Natural killer cell (primary cell): Measurements from ENCODE around the gene DPH3. TPM values are rescaled to one million over a fixed set of nuclear protein-coding genes. Genes with fewer than 3 reads are reported as not detected.

Source experiments
- ATAC-seq, 3 donors: fragments of 150-1000 bp in 2 of 3; fragments of 200-7000 bp in 1 of 3; cut with Tn5 transposase; 1 replicate in 1 of 3; 2 replicates in 2 of 3; pipeline ENCODE4 v1.10.0; 2021; ENCODE audit warnings: mild to moderate bottlenecking in 2 of 3, moderate library complexity in 2 of 3
- DNase-seq, 2 donors: peaks; one replicate each; pipeline versions ENCODE4 v3.0.0 to v3.0.0-alpha.2; 2013 to 2021; ENCODE audit warnings: mixed read lengths in 1 of 2
- H3K27ac ChIP-seq: one replicate; pipeline ENCODE4 v1.5.1; 2013; ENCODE audit warnings: mild to moderate bottlenecking, low read length
- H3K27me3 ChIP-seq: one replicate; pipeline ENCODE4 v1.6.1; 2013; ENCODE audit warnings: low read length; ENCODE audit not compliant: control insufficient read depth, insufficient read depth
- H3K36me3 ChIP-seq: one replicate; pipeline ENCODE4 v1.6.1; 2013; ENCODE audit warnings: low read length; ENCODE audit not compliant: control insufficient read depth, insufficient read depth
- H3K4me1 ChIP-seq: one replicate; pipeline ENCODE4 v1.6.1; 2013; ENCODE audit warnings: low read length; ENCODE audit not compliant: control insufficient read depth, insufficient read depth
- H3K4me3 ChIP-seq: one replicate; pipeline ENCODE4 v1.5.1; 2013; ENCODE audit warnings: low read length
- H3K9me3 ChIP-seq: one replicate; pipeline ENCODE4 v1.6.1; 2013; ENCODE audit warnings: low read length; ENCODE audit not compliant: control insufficient read depth, insufficient read depth
- H3K27ac Mint-ChIP-seq, 2 donors: one replicate each; pipeline ENCODE4 v1.8.0; 2022; ENCODE audit warnings: mild to moderate bottlenecking in 2 of 2, mixed read lengths in 2 of 2, moderate library complexity in 1 of 2
- H3K27me3 Mint-ChIP-seq, 2 donors: one replicate each; pipeline ENCODE4 v1.8.0; 2022; ENCODE audit warnings: low read depth in 2 of 2, mixed read lengths in 2 of 2
- H3K36me3 Mint-ChIP-seq: one replicate; pipeline ENCODE4 v1.8.0; 2022; ENCODE audit warnings: mixed read lengths
- H3K4me1 Mint-ChIP-seq, 2 donors: one replicate each; pipeline ENCODE4 v1.8.0; 2022; ENCODE audit warnings: mixed read lengths in 2 of 2
- H3K4me3 Mint-ChIP-seq: one replicate; pipeline ENCODE4 v1.8.0; 2022; ENCODE audit warnings: mild to moderate bottlenecking, moderate library complexity, mixed read lengths
- H3K9me3 Mint-ChIP-seq, 2 donors: one replicate each; pipeline ENCODE4 v1.8.0; 2022; ENCODE audit warnings: mixed read lengths in 2 of 2
- CTCF ChIP-seq: fragments of 200-600 bp; IDR thresholded peaks from one replicate; pipeline ENCODE4 v1.8.0; 2022; ENCODE audit warnings: antibody characterized with exemption
- WGBS: methylation state at CpG from one replicate; pipeline ENCODE4 v1.1.7; 2013; ENCODE audit warnings: missing lambda C conversion rate; ENCODE audit not compliant: insufficient coverage; 5-methylcytosine and 5-hydroxymethylcytosine counted together
- intact Hi-C: fragments of 100-400 bp; cut with micrococcal nuclease; formaldehyde crosslinking; loops from one replicate; pipeline ENCODE4 v1.14.2; 2022
- total RNA-seq, 4 donors: library from RNA; stranded (reverse); fragments of 120-200 nt in 1 of 4; gene quantifications; one replicate each; pipeline versions ENCODE4 v1.2.3 to v1.2.4, GENCODE V29; 2013 to 2022

The DPH3 gene
- total RNA-seq, 3 donors from 2014 or later (not counting 1 experiment from before 2014, with no cell fraction given), result 20.4 to 27.3 (median 22.8) TPM

DNA sequence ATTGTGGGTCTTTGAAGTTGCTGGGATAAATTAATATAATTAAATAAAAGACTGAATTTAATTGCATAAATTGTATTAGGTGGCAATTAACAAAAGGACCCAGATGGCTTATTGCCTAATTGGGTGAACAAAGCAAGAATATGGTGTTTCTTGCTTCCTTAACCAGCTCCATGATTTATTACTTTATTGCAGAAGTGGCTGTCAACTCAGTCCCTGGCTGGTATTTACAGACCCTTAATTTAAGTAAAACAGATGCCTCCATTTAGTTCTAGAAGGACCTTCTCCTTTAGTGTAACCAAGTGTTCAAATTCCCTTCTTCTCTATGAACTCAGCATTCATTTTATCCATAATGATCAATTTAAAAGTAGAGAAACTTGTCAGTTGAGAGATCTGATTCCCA is 35.1 kb downstream of the DPH3 start:
- H3K4me3 Mint-ChIP-seq, result no peak overlapping the region
- H3K36me3 Mint-ChIP-seq, result no peaks in the 10 kb centered on the region

DNA sequence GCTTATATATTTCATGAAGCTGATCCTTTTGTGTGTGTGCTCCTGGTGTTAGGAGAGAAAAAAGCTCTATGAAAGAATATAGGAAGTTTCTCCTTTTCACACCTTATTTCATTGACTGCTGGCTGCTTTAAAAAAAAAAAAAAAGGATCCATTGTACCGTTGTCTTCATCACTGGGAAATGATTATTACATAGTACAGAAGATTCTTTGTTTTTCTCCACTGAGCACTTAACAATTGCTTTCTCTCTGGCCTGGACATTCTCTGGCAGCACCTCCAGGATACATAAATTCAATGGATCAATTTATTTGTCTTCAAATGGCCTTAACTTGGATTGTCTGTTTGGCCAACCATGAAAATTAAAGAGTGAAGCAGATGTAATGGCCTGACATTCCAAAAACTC is 37.2 kb downstream of the DPH3 start:
- Mint-ChIP-seq H3K36me3 (no peaks in the 10 kb centered on the region), H3K9me3 (no peaks in the 10 kb centered on the region), H3K4me3 (no peak overlapping the region), H3K27ac (no peak overlapping the region), H3K4me1 (no peaks in the 10 kb centered on the region), H3K27me3 (peaks cover 0 to 5% of the 10 kb centered on the region in 2 donors)
- H3K4me3 ChIP-seq, result no peak overlapping the region
- H3K27ac ChIP-seq, result no peak overlapping the region
- WGBS, result no CpG with 5 or more reads among the region's 1 CpG
- no peaks in the 10 kb centered on the region for H3K27me3 ChIP-seq
- no peak for ATAC-seq
- intact Hi-C loops, result no loop called here
- TF ChIP-seq CTCF, result no peak
- no peaks in the 10 kb centered on the region for H3K36me3 ChIP-seq
- H3K9me3 ChIP-seq, result no peaks in the 10 kb centered on the region
- DNase-seq, result no peak
- no peaks in the 10 kb centered on the region for H3K4me1 ChIP-seq

More for the DNA sequence above, 35.1 kb downstream of the DPH3 start:
- Mint-ChIP-seq H3K27ac (no peak overlapping the region), H3K27me3 (peaks cover 0 to 13% of the 10 kb centered on the region in 2 donors), H3K9me3 (no peaks in the 10 kb centered on the region), H3K4me1 (no peaks in the 10 kb centered on the region)
- Histone ChIP-seq H3K36me3 (no peaks in the 10 kb centered on the region), H3K27me3 (no peaks in the 10 kb centered on the region), H3K27ac (no peak overlapping the region), H3K9me3 (no peaks in the 10 kb centered on the region), H3K4me3 (no peak overlapping the region), H3K4me1 (no peaks in the 10 kb centered on the region)
- ATAC-seq (no peak), DNase-seq (no peak)
- no peak for TF ChIP-seq CTCF
- intact Hi-C loops, result no loop called here

GRCh38 chr3:16224325-16224724 is 40.4 kb downstream of the DPH3 start:
- H3K36me3 ChIP-seq, result no peaks in the 10 kb centered on the region
- H3K4me1 Mint-ChIP-seq, result no peaks in the 10 kb centered on the region
- no peak for TF ChIP-seq CTCF
- H3K9me3 ChIP-seq, result no peaks in the 10 kb centered on the region
- no peak for DNase-seq
- H3K27ac Mint-ChIP-seq, result no peak overlapping the region
- no peaks in the 10 kb centered on the region for H3K27me3 ChIP-seq
- no peaks in the 10 kb centered on the region for H3K4me1 ChIP-seq
- intact Hi-C loops, result no loop called here
- no peak overlapping the region for H3K27ac ChIP-seq
- ATAC-seq, result no peak
- no peak overlapping the region for H3K4me3 ChIP-seq
- H3K9me3 Mint-ChIP-seq, result no peaks in the 10 kb centered on the region
- H3K27me3 Mint-ChIP-seq, result peaks cover 0 to 2% of the 10 kb centered on the region in 2 donors
- H3K36me3 Mint-ChIP-seq, result no peaks in the 10 kb centered on the region
- WGBS, result 91% methylated on average over 2 of the region's 2 CpGs
- no peak overlapping the region for H3K4me3 Mint-ChIP-seq

DNA sequence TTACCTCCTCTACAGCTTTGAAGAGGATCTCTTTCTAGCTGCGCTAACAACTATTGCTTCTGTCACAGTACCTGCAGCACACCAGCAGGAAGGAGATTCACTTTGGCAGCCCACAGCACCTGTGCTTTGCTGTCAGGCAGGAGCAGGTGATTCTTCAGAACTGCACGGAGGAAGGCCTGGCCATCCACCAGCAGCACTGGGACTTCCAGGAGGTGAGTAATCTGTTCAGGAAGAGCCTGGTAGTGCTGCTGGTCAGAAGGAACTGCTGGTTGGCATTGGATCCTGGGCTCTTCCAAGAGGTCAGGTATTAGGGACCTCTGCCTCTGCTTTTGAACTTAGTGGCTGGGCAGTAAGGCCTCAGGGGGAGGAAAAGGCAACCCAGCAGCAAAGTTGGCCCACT is 42.2 kb downstream of the DPH3 start:
- no peaks in the 10 kb centered on the region for H3K4me1 ChIP-seq
- no peaks in the 10 kb centered on the region for H3K27me3 ChIP-seq
- intact Hi-C loops, result no loop called here
- no peaks in the 10 kb centered on the region for H3K36me3 ChIP-seq
- ATAC-seq (no peak), DNase-seq (no peak)
- Mint-ChIP-seq H3K4me3 (no peak overlapping the region), H3K27me3 (peaks cover 0 to 2% of the 10 kb centered on the region in 2 donors), H3K27ac (no peak overlapping the region), H3K36me3 (no peaks in the 10 kb centered on the region), H3K4me1 (no peaks in the 10 kb centered on the region), H3K9me3 (no peaks in the 10 kb centered on the region)
- no peak for TF ChIP-seq CTCF
- H3K9me3 ChIP-seq, result no peaks in the 10 kb centered on the region
- H3K4me3 ChIP-seq, result no peak overlapping the region
- 92% methylated on average over 2 of the region's 2 CpGs for WGBS
- H3K27ac ChIP-seq, result no peak overlapping the region
